ENCODE data around the gene PHETA1. TPM values are rescaled to one million over a fixed set of nuclear protein-coding genes. Genes with fewer than 3 reads are reported as not detected.
"Not testable (repeated sequence)": the region's sequence is repeated elsewhere in the genome, so short reads cannot be mapped to it uniquely, and the experiment has no call there.

PHETA1 gene
- polyA plus RNA-seq, 2 of the 4 experiments (the other 2 are of a cell fraction) = 2.9 to 7.1 TPM

- WGBS (ENCODE audit: missing lambda C conversion rate) = 69% methylated on average over 6 of the region's 6 CpGs
- H3K9me3 ChIP-seq = no peaks in the 10 kb centered on the region
- ChIA-PET CTCF (interaction anchor here (0.6 to 7.2 kb wide), 6 partner anchors 38 to 817 kb away, joined by 3 to 154 read pairs (median 4); no protein-coding TSS in a partner anchor), POLR2A (no interaction called here)
- no peak for DNase-seq (ENCODE audit: low read depth in 1 of 2, low spot score in 1 of 2)
- FAIRE-seq = no peak
- TF ChIP-seq ZSCAN20 (CRISPR knock-in tag; IDR thresholded peaks at IDR 0.05) (no peak), EP300 (IDR thresholded peaks at IDR 0.05) (no peak), HMGXB4 (CRISPR knock-in tag; IDR thresholded peaks at IDR 0.05; ENCODE audit: borderline replicate concordance) (no peak), E2F6 (IDR thresholded peaks at IDR 0.05; ENCODE audit: borderline replicate concordance, low read depth) (no peak), PHF8 (IDR thresholded peaks at IDR 0.05; ENCODE audit: borderline replicate concordance, low read depth) (no peak), POLR2AphosphoS2 (conservative IDR thresholded peaks at IDR 0.05; ENCODE audit: low read length) (no peak), ZNF302 (CRISPR knock-in tag; IDR thresholded peaks at IDR 0.05) (no peak), HOXA7 (CRISPR knock-in tag; IDR thresholded peaks at IDR 0.05) (no peak), JUN (IDR thresholded peaks at IDR 0.05) (no peak), CEBPB (IDR thresholded peaks at IDR 0.05) (no peak), TP53 (CRISPR knock-in tag; IDR thresholded peaks at IDR 0.05) (no peak), MYC (IDR thresholded peaks at IDR 0.05; ENCODE audit: borderline replicate concordance, low read length) (no peak)
- H3K4me1 ChIP-seq = peaks cover 15% of the 10 kb centered on the region
- ATAC-seq = no peak
- H3K27ac ChIP-seq = no peak overlapping the region
- H3K4me3 ChIP-seq = no peak overlapping the region
- H3K4me2 ChIP-seq = no peak overlapping the region
Observed at GRCh38 chr12:111401167-111401605, 32.3 kb upstream of the PHETA1 start.

- H3K9me3 ChIP-seq; H3K27ac ChIP-seq; H3K4me3 ChIP-seq; H3K4me2 ChIP-seq; POLR2A ChIA-PET; DNase-seq (ENCODE audit: low read depth in 1 of 2, low spot score in 1 of 2); ATAC-seq; FAIRE-seq: not testable (repeated sequence)
- H3K4me1 ChIP-seq = peaks cover 12% of the 10 kb centered on the region
- CTCF ChIA-PET = interaction anchor here (1.2 to 8.9 kb wide), 4 partner anchors 39 to 274 kb away, joined by 3 to 240 read pairs (median 80); no protein-coding TSS in a partner anchor
- WGBS (ENCODE audit: missing lambda C conversion rate) = 85% methylated on average over 9 of the region's 9 CpGs
Observed at GRCh38 chr12:111399741-111400404, 31.0 kb upstream of the PHETA1 start.

- DNase-seq (ENCODE audit: low read depth in 1 of 2, low spot score in 1 of 2) (no peak), ATAC-seq (no peak), FAIRE-seq (no peak)
- no peak overlapping the region for H3K4me2 ChIP-seq
- no peaks in the 10 kb centered on the region for H3K9me3 ChIP-seq
- 86% methylated on average over 4 of the region's 4 CpGs for WGBS (ENCODE audit: missing lambda C conversion rate)
- POLR2A ChIA-PET = no interaction called here
- H3K27ac ChIP-seq = no peak overlapping the region
- peaks cover 6% of the 10 kb centered on the region; the same call in 1 of the 3 replicates for H3K4me1 ChIP-seq
- CTCF ChIA-PET = interaction anchor here (0.5 to 8.9 kb wide), 11 partner anchors 12 to 930 kb away, joined by 3 to 240 read pairs (median 6); partner anchors contain the start of genes BRAP and GPN3
- TF ChIP-seq PBX3 (IDR thresholded peaks at IDR 0.05) (no peak), FOSB (CRISPR knock-in tag; IDR thresholded peaks at IDR 0.05) (no peak), ELK1 (IDR thresholded peaks at IDR 0.05; ENCODE audit: low read depth, low read length) (no peak), HOXB13 (CRISPR knock-in tag; IDR thresholded peaks at IDR 0.05; ENCODE audit: low read depth) (no peak), HES2 (IDR thresholded peaks at IDR 0.05) (no peak), SMC3 (IDR thresholded peaks at IDR 0.05) (no peak), NPAS2 (CRISPR knock-in tag; IDR thresholded peaks at IDR 0.05; ENCODE audit: borderline replicate concordance) (no peak), TP53 (CRISPR knock-in tag; IDR thresholded peaks at IDR 0.05) (no peak), ATOH8 (CRISPR knock-in tag; IDR thresholded peaks at IDR 0.05; ENCODE audit: low read depth) (no peak), USF2 (IDR thresholded peaks at IDR 0.05) (no peak), CHD2 (IDR thresholded peaks at IDR 0.05; ENCODE audit: low read length, partially characterized antibody) (no peak), BHLHE40 (IDR thresholded peaks at IDR 0.05; ENCODE audit: low read depth, low read length) (no peak), RARB (CRISPR knock-in tag; IDR thresholded peaks at IDR 0.05) (no peak), JUN (IDR thresholded peaks at IDR 0.05) (no peak), NR3C1 (IDR thresholded peaks at IDR 0.05) (no peak), CBX8 (IDR thresholded peaks at IDR 0.05) (no peak)
- H3K4me3 ChIP-seq = no peak overlapping the region
Observed at GRCh38 chr12:111398530-111398929, 29.6 kb upstream of the PHETA1 start.

All from A549 (cell line).